GM04504 (cell line): ENCODE data around the gene DYNC1H1.

Experiments
- DNase-seq: peaks from one replicate; pipeline ENCODE4 v3.0.0-alpha.2; 2012; ENCODE audit warnings: low read depth

The DYNC1H1 gene

GRCh38 chr14:102089621-102090343 lies 125.4 kb downstream of the DYNC1H1 start:
- DNase-seq = no peak

DNA sequence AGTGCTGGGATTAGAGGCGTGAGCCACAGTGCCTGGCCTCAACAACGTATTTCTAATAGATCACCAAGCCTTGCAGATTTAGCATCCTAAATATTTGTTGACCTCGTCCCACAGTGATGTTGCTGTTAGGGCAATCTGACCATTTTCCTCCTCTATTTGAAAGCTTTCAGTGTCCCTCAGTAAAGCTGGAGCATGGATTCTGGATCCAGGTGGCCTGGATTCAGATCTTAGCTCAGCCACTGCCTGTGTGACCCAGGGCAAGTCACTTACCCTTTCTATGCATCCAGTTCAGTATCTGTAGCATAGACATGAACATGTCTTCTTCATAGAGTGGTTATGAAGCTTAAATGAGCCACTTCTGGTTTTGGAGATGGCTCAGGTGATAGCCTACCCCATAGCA lies 126.3 kb downstream of the DYNC1H1 start:
- no peak for DNase-seq

- no peak for DNase-seq
These were observed 128.4 kb downstream of the DYNC1H1 start for GRCh38 chr14:102092806-102093205.

- DNase-seq = no peak
These were observed 129.7 kb downstream of the DYNC1H1 start for GRCh38 chr14:102094101-102094500.

DNA sequence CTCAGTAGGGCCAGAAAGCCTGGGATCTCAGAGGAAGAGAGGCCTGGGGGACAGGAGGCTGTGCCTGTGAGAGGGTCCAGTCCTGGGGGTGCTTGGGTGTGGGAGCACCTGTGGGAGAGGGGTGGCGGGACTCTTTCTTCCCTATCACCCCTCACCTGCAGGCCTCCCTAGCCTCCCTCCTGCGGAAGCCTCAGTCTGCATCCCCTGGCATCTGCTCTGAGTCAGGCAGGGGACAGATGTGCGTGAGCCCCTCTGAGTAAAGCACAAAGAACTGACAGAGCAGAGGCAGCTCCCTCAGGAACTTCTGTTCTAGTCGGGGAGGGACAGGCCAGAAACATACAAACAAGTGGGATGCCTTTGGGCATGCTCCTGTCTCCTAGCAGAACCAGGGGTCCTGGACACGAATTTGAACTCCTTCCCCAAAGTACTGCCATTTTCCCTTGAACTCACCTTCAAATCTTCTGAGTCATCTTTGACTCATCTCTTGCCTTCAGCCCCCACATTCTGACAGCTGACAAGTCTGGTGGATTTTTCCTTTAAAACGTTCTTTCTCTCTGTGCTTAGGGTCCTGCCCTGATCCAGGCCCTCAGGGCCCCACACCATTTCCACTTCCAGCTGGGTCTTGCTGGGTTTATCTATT lies 131.0 kb downstream of the DYNC1H1 start:
- no peak for DNase-seq

DNA sequence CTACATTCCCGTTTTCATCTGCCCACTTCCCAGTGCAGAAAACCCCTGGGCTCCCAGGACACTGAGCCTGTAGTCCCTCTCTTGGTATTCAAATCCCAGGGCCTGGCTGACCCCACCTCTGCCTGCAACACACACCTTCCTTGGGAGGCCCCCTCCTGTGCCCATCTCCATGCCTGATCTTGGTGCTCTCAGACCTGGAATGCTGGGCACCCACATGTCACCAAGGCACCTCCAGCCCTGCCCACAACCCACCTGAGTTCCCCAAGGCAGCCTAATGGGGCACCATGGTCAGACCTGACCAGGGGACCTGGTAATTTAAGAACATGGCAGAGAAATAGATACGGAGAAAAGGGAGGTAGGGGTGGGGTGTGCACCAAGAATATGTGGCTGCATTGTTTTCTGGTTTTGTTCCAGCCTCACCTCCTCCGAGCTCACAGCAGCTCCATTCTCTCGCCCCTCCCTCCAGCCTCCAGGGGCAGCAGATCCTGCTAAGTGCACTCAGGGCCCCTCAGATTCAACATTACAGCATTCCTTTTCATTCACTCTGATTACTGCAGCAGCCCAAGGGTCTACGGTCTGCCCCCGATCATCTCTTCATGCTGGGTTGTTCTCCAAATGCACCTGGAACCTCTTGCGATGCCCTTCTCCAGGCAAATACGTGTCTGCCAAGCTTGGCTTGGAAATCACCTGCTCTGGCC lies 131.6 kb downstream of the DYNC1H1 start:
- DNase-seq = no peak

- peak; percentile 51 for DNase-seq
These were observed 132.3 kb downstream of the DYNC1H1 start for GRCh38 chr14:102096569-102097188.

GRCh38 chr14:102097441-102098135 lies 133.2 kb downstream of the DYNC1H1 start:
- no peak for DNase-seq

DNA sequence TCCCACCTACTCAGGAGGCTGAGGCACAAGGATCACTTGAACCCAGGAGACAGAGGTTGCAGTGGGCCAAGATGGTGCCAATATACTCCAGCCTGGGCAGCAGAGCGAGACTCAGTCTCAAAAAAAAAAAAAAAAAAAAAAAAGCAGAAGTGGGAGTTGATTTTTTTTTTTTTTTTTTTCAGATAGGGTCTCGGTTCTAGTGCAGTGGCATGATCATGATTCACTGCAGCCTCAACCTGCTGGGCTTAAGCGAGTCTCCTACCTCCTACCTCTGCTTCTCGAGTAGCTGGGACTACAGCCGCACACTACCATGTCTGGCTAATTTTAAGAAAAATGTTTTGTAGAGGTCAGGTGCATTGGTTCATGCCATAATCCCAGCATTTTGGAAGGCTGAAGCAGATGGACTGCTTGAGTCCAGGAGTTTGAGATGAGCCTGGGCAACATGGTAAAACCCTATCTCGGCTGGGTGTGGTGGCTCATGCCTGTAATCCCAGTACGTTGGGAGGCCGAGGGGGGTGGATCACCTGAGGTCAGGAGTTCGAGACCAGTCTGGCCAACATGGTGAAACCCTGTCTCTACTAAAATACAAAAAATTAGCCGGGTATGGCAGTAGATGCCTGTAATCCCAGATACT lies 138.8 kb downstream of the DYNC1H1 start:
- DNase-seq = no peak

- no peak for DNase-seq
These were observed 141.0 kb downstream of the DYNC1H1 start for GRCh38 chr14:102105369-102105768.
